Measurements from ENCODE around the gene BCL11A.

The BCL11A gene

GRCh38 chr2:60456115-60456770 is 97.2 kb downstream of the BCL11A start:
- no peak for DNase-seq

GRCh38 chr2:60453872-60454271 is 99.6 kb downstream of the BCL11A start:
- no peak for DNase-seq

- DNase-seq, result no peak
These were observed 100.2 kb downstream of the BCL11A start for GRCh38 chr2:60453301-60453700.

- no peak for DNase-seq
These were observed 103.0 kb downstream of the BCL11A start for GRCh38 chr2:60450488-60450887.

- no peak for DNase-seq
These were observed 105.5 kb downstream of the BCL11A start for GRCh38 chr2:60447943-60448342.

GRCh38 chr2:60446413-60447267 is 106.8 kb downstream of the BCL11A start:
- DNase-seq, result no peak

GRCh38 chr2:60445684-60446179 is 107.7 kb downstream of the BCL11A start:
- DNase-seq, result no peak

- no peak for DNase-seq
These were observed 110.8 kb downstream of the BCL11A start for GRCh38 chr2:60442608-60443007.

- no peak for DNase-seq
These were observed 111.7 kb downstream of the BCL11A start for GRCh38 chr2:60441800-60442199.

- DNase-seq, result no peak
These were observed 112.7 kb downstream of the BCL11A start for GRCh38 chr2:60440767-60441163.

GRCh38 chr2:60440079-60440766 is 113.2 kb downstream of the BCL11A start:
- no peak for DNase-seq

GRCh38 chr2:60439219-60439974 is 114.1 kb downstream of the BCL11A start:
- DNase-seq, result peak; percentile 81

GRCh38 chr2:60438653-60439052 is 114.8 kb downstream of the BCL11A start:
- DNase-seq, result no peak

- DNase-seq, result no peak
These were observed 115.3 kb downstream of the BCL11A start for GRCh38 chr2:60438131-60438530.

GRCh38 chr2:60437080-60437696 is 116.3 kb downstream of the BCL11A start:
- no peak for DNase-seq

GRCh38 chr2:60433018-60433596 is 120.3 kb downstream of the BCL11A start:
- no peak for DNase-seq

- no peak for DNase-seq
These were observed 121.3 kb downstream of the BCL11A start for GRCh38 chr2:60432035-60432601.

GRCh38 chr2:60429681-60430080 is 123.8 kb downstream of the BCL11A start:
- DNase-seq, result no peak

GRCh38 chr2:60426880-60427279 is 126.6 kb downstream of the BCL11A start:
- no peak for DNase-seq

GRCh38 chr2:60426341-60426740 is 127.1 kb downstream of the BCL11A start:
- DNase-seq, result no peak

GRCh38 chr2:60424233-60424632 is 129.2 kb downstream of the BCL11A start:
- no peak for DNase-seq

- no peak for DNase-seq
These were observed 129.9 kb downstream of the BCL11A start for GRCh38 chr2:60423505-60423904.
